ENCODE measurements around the gene MUC5AC. TPM values are rescaled to one million over a fixed set of nuclear protein-coding genes. Genes with fewer than 3 reads are reported as not detected.

The MUC5AC gene
- total and polyA plus RNA-seq, 2 donors (not counting 1 experiment from before 2014, with no cell fraction given): not detected

DNA sequence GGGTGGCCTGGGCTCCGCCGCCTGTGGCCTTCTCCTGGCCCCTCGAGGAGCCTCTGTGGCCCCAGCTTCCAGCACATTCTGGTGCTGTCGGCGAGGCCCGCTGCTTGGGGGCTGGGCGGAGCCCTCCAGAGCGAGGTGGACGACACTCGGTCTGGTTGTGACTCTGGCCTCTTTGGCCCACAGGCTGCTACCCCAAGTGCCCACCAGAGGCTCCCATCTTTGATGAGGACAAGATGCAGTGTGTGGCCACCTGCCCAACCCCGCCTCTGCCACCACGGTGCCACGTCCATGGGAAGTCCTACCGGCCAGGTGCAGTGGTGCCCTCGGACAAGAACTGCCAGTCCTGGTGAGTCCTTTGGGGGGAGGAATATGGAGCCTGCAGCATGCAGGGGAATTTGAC, 22.4 kb downstream of the MUC5AC start:
- Histone ChIP-seq H3K9me3 (ENCODE audit: control insufficient read depth, insufficient read depth, low read depth, low read length) (peaks cover 3% of the 10 kb centered on the region), H2AFZ (ENCODE audit: low read length) (no peak overlapping the region), H3K27me3 (ENCODE audit: control insufficient read depth, insufficient read depth, low read length) (no peaks in the 10 kb centered on the region), H3K9ac (ENCODE audit: insufficient read depth, low read length) (no peak overlapping the region), H3K79me2 (ENCODE audit: control insufficient read depth, insufficient read depth, low read length) (no peaks in the 10 kb centered on the region), H3K4me2 (ENCODE audit: extremely low read depth, insufficient read depth, low read length) (no peak overlapping the region), H4K20me1 (ENCODE audit: control insufficient read depth, extremely low read depth, insufficient read depth, low read length) (no peaks in the 10 kb centered on the region), H3K27ac (ENCODE audit: insufficient read depth, low read length) (no peak overlapping the region), H3K4me3 (replicated peaks in 1 of 4; ENCODE audit: control extremely low read depth in 1 of 4, insufficient read depth in 1 of 4, low read depth in 3 of 4, low read length in 4 of 4) (no peak overlapping the region), H3K4me1 (ENCODE audit: control insufficient read depth, extremely low read depth, insufficient read depth, low read length) (no peaks in the 10 kb centered on the region), H3K36me3 (ENCODE audit: control insufficient read depth, insufficient read depth, low read length) (no peaks in the 10 kb centered on the region)
- DNase-seq (ENCODE audit: low read depth in 2 of 2): no peak
- no peak for TF ChIP-seq EZH2 (IDR thresholded peaks at IDR 0.05; ENCODE audit: low read length, missing control alignments)
- TF ChIP-seq, protein P1, sequence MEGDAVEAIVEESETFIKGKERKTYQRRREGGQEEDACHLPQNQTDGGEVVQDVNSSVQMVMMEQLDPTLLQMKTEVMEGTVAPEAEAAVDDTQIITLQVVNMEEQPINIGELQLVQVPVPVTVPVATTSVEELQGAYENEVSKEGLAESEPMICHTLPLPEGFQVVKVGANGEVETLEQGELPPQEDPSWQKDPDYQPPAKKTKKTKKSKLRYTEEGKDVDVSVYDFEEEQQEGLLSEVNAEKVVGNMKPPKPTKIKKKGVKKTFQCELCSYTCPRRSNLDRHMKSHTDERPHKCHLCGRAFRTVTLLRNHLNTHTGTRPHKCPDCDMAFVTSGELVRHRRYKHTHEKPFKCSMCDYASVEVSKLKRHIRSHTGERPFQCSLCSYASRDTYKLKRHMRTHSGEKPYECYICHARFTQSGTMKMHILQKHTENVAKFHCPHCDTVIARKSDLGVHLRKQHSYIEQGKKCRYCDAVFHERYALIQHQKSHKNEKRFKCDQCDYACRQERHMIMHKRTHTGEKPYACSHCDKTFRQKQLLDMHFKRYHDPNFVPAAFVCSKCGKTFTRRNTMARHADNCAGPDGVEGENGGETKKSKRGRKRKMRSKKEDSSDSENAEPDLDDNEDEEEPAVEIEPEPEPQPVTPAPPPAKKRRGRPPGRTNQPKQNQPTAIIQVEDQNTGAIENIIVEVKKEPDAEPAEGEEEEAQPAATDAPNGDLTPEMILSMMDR (conservative IDR thresholded peaks at IDR 0.05 in 1 of 2, IDR thresholded peaks at IDR 0.05 in 1 of 2; ENCODE audit: low read depth in 1 of 2, low read length in 2 of 2): no peak

DNA sequence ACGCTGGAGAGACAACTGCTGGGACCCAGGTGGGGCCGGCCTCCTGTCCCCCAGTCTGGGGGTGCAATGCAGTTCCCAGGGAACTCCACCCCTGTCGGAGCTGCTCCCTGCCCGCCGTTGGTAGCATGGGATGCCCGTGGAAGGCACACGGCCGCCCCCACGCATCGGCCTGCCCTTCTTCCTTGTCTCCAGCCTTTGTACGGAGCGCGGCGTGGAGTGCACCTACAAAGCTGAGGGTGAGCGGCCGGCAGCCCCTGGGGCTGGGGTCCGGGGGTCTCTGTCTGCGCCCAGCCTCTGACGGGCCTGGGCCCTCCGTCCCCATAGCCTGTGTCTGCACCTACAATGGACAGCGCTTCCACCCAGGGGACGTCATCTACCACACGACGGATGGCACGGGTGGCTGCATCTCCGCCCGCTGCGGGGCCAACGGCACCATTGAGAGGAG, 23.2 kb downstream of the MUC5AC start:
- H3K9me3 ChIP-seq (ENCODE audit: control insufficient read depth, insufficient read depth, low read depth, low read length): no peaks in the 10 kb centered on the region
- H3K27ac ChIP-seq (ENCODE audit: insufficient read depth, low read length): no peak overlapping the region

DNA sequence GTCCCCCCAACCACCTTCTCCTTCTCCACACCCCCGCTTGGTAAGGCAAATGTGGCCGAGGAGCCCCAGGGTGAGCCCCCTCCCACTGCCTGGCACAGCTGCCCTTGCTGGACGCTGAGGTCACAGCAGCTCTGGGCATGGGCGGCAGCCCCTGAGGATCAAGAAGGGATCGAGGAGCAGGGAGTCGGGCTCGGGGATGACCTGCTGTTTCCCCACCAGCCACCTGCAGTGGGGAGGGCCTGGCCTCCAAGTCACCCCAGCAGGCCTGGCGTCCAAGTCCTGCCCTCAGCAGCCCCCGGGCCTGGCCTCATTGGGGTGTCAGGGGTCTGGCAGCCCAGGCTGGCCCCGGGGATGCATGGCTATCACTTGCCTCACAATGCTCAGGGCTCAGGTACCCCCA, 23.7 kb downstream of the MUC5AC start:
- H4K20me1 ChIP-seq (ENCODE audit: control insufficient read depth, extremely low read depth, insufficient read depth, low read length): no peaks in the 10 kb centered on the region
- no peaks in the 10 kb centered on the region for H3K79me2 ChIP-seq (ENCODE audit: control insufficient read depth, insufficient read depth, low read length)
- DNase-seq (ENCODE audit: low read depth in 2 of 2): no peak
- no peak overlapping the region for H3K27ac ChIP-seq (ENCODE audit: insufficient read depth, low read length)
- H3K9ac ChIP-seq (ENCODE audit: insufficient read depth, low read length): no peak overlapping the region
- no peaks in the 10 kb centered on the region for H3K36me3 ChIP-seq (ENCODE audit: control insufficient read depth, insufficient read depth, low read length)
- no peaks in the 10 kb centered on the region for H3K4me1 ChIP-seq (ENCODE audit: control insufficient read depth, extremely low read depth, insufficient read depth, low read length)
- H2AFZ ChIP-seq (ENCODE audit: low read length): no peak overlapping the region
- H3K4me2 ChIP-seq (ENCODE audit: extremely low read depth, insufficient read depth, low read length): no peak overlapping the region
- H3K4me3 ChIP-seq (replicated peaks in 1 of 4; ENCODE audit: control extremely low read depth in 1 of 4, insufficient read depth in 1 of 4, low read depth in 3 of 4, low read length in 4 of 4): no peak overlapping the region
- no peaks in the 10 kb centered on the region for H3K9me3 ChIP-seq (ENCODE audit: control insufficient read depth, insufficient read depth, low read depth, low read length)
- TF ChIP-seq, protein P1 (conservative IDR thresholded peaks at IDR 0.05 in 1 of 2, IDR thresholded peaks at IDR 0.05 in 1 of 2; ENCODE audit: low read depth in 1 of 2, low read length in 2 of 2): no peak
- H3K27me3 ChIP-seq (ENCODE audit: control insufficient read depth, insufficient read depth, low read length): no peaks in the 10 kb centered on the region

More for the DNA sequence above, 23.2 kb downstream of the MUC5AC start:
- no peak overlapping the region for H3K9ac ChIP-seq (ENCODE audit: insufficient read depth, low read length)
- no peaks in the 10 kb centered on the region for H3K4me1 ChIP-seq (ENCODE audit: control insufficient read depth, extremely low read depth, insufficient read depth, low read length)
- no peaks in the 10 kb centered on the region for H3K27me3 ChIP-seq (ENCODE audit: control insufficient read depth, insufficient read depth, low read length)
- no peaks in the 10 kb centered on the region for H3K79me2 ChIP-seq (ENCODE audit: control insufficient read depth, insufficient read depth, low read length)
- H2AFZ ChIP-seq (ENCODE audit: low read length): no peak overlapping the region
- no peak for DNase-seq (ENCODE audit: low read depth in 2 of 2)
- no peaks in the 10 kb centered on the region for H3K36me3 ChIP-seq (ENCODE audit: control insufficient read depth, insufficient read depth, low read length)
- no peak for TF ChIP-seq EZH2 (IDR thresholded peaks at IDR 0.05; ENCODE audit: low read length, missing control alignments)
- TF ChIP-seq, protein P1 (conservative IDR thresholded peaks at IDR 0.05 in 1 of 2, IDR thresholded peaks at IDR 0.05 in 1 of 2; ENCODE audit: low read depth in 1 of 2, low read length in 2 of 2): no peak
- H3K4me3 ChIP-seq (replicated peaks in 1 of 4; ENCODE audit: control extremely low read depth in 1 of 4, insufficient read depth in 1 of 4, low read depth in 3 of 4, low read length in 4 of 4): no peak overlapping the region
- H3K4me2 ChIP-seq (ENCODE audit: extremely low read depth, insufficient read depth, low read length): no peak overlapping the region
- no peaks in the 10 kb centered on the region for H4K20me1 ChIP-seq (ENCODE audit: control insufficient read depth, extremely low read depth, insufficient read depth, low read length)
